MCF 10A (cell line): ENCODE data around the gene CCDC127. TPM values are rescaled to one million over a fixed set of nuclear protein-coding genes. Genes with fewer than 3 reads are reported as not detected.

Experiments used
- BruUV-seq: library from RNA; stranded (reverse); fragments of 400-500 nt; replicated peaks from 2 replicates; lab custom pipeline; 2021; lab: Mats Ljungman, UMichigan
- CTCF ChIA-PET: fragments of 300-600 bp; sonication (Branson Sonifier 250); formaldehyde crosslinking; extraction: SDS; loops from one replicate; lab custom pipeline; 2021; ENCODE audit warnings: antibody characterized with exemption, inconsistent platforms; lab: Yijun Ruan, JAX
- POLR2A ChIA-PET: fragments of 300-600, 350-650 bp; sonication (Branson Sonifier 250); formaldehyde crosslinking; extraction: SDS; loops from one replicate; lab custom pipeline; 2020; ENCODE audit warnings: antibody characterized with exemption, inconsistent platforms; lab: Yijun Ruan, JAX
- DNase-seq: peaks from one replicate; pipeline ENCODE4 v3.0.0-alpha.2; 2018; ENCODE audit not compliant: unreplicated experiment
- H3K27ac Mint-ChIP-seq: one replicate; pipeline ENCODE4 v1.8.0; 2022; ENCODE audit warnings: mild to moderate bottlenecking, low read depth, mixed read lengths; ENCODE audit not compliant: unreplicated experiment
- H3K27me3 Mint-ChIP-seq: one replicate; pipeline ENCODE4 v1.8.0; 2022; ENCODE audit warnings: mixed read lengths; ENCODE audit not compliant: insufficient read depth, unreplicated experiment
- H3K36me3 Mint-ChIP-seq: one replicate; pipeline ENCODE4 v1.8.0; 2022; ENCODE audit warnings: mild to moderate bottlenecking, moderate library complexity, mixed read lengths; ENCODE audit not compliant: insufficient read depth, unreplicated experiment
- H3K4me1 Mint-ChIP-seq: one replicate; pipeline ENCODE4 v1.8.0; 2022; ENCODE audit warnings: mixed read lengths; ENCODE audit not compliant: insufficient read depth, unreplicated experiment
- H3K4me3 Mint-ChIP-seq: one replicate; pipeline ENCODE4 v1.8.0; 2022; ENCODE audit warnings: mild to moderate bottlenecking, moderate library complexity, mixed read lengths; ENCODE audit not compliant: unreplicated experiment
- H3K9me3 Mint-ChIP-seq: one replicate; pipeline ENCODE4 v1.8.0; 2022; ENCODE audit warnings: mixed read lengths; ENCODE audit not compliant: unreplicated experiment
- intact Hi-C: fragments of 100-400 bp; cut with micrococcal nuclease; formaldehyde crosslinking; loops from 2 replicates; pipeline ENCODE4 v1.14.1; 2022
- total RNA-seq: library from RNA; stranded (reverse); gene quantifications from 2 replicates; pipeline ENCODE4 v1.2.3, GENCODE V29; 2022
- TF ChIP-seq, protein P1 (sequence below): fragments of 200-600 bp; IDR thresholded peaks from one replicate; pipeline ENCODE4 v1.8.0; 2022; ENCODE audit warnings: antibody characterized with exemption, mild to moderate bottlenecking; ENCODE audit not compliant: unreplicated experiment

CCDC127 gene
- total RNA-seq, 1 experiment from 2014 or later = 4.5 TPM

DNA sequence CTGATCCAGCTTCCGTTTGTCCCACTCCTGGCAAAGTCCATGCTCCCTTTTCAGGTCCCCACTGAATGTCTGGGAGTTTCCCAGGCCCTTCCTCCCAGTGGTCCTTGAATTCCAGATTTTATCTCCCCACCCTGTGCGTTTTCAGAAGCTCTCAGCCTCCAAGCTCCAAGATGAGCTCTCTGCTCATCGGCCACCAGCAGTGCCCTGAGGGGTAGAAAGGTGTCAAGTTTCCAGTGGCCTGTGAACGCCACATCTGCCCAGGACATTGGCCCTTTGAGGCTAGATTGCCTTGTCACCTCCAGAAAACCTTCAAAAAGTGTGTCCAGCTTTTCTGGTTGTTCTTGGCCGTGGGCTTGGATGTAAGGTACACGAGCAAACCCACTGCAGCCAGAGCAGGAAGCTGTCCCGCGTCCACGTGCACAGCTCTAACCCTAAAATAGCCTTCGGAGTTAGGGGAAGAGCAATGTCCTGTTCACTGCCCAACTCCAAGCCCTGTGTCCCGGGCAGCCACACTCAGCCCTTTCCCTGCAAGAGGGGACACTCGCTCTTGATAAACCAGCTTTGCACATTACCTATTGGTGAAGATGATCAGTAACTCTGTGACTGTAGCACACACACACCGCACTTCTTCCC lies 37.6 kb downstream of the CCDC127 start:
- Mint-ChIP-seq H3K27me3 (peaks cover 42% of the 10 kb centered on the region), H3K27ac (no peak overlapping the region), H3K9me3 (no peaks in the 10 kb centered on the region), H3K4me1 (no peaks in the 10 kb centered on the region), H3K4me3 (no peak overlapping the region), H3K36me3 (no peaks in the 10 kb centered on the region)
- DNase-seq = no peak
- ChIA-PET CTCF (no interaction called here), POLR2A (no interaction called here)
- TF ChIP-seq, protein P1, sequence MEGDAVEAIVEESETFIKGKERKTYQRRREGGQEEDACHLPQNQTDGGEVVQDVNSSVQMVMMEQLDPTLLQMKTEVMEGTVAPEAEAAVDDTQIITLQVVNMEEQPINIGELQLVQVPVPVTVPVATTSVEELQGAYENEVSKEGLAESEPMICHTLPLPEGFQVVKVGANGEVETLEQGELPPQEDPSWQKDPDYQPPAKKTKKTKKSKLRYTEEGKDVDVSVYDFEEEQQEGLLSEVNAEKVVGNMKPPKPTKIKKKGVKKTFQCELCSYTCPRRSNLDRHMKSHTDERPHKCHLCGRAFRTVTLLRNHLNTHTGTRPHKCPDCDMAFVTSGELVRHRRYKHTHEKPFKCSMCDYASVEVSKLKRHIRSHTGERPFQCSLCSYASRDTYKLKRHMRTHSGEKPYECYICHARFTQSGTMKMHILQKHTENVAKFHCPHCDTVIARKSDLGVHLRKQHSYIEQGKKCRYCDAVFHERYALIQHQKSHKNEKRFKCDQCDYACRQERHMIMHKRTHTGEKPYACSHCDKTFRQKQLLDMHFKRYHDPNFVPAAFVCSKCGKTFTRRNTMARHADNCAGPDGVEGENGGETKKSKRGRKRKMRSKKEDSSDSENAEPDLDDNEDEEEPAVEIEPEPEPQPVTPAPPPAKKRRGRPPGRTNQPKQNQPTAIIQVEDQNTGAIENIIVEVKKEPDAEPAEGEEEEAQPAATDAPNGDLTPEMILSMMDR = no peak
- BruUV-seq = no TSS peak
- intact Hi-C loops = no loop called here

- no peaks in the 10 kb centered on the region for H3K9me3 Mint-ChIP-seq
- POLR2A ChIA-PET = no interaction called here
- no peak overlapping the region for H3K4me3 Mint-ChIP-seq
- no peaks in the 10 kb centered on the region for H3K4me1 Mint-ChIP-seq
- no peaks in the 10 kb centered on the region for H3K36me3 Mint-ChIP-seq
- CTCF ChIA-PET = interaction anchor here (1.0 kb wide), 1 partner anchor 9 kb away, joined by 4 read pairs; no protein-coding TSS in a partner anchor
- no TSS peak for BruUV-seq
- TF ChIP-seq, protein P1 = no peak
- intact Hi-C loops = no loop called here
- H3K27me3 Mint-ChIP-seq = peaks cover 43% of the 10 kb centered on the region
- no peak overlapping the region for H3K27ac Mint-ChIP-seq
- no peak for DNase-seq
Observed at GRCh38 chr5:179401-179800, 38.6 kb downstream of the CCDC127 start.

DNA sequence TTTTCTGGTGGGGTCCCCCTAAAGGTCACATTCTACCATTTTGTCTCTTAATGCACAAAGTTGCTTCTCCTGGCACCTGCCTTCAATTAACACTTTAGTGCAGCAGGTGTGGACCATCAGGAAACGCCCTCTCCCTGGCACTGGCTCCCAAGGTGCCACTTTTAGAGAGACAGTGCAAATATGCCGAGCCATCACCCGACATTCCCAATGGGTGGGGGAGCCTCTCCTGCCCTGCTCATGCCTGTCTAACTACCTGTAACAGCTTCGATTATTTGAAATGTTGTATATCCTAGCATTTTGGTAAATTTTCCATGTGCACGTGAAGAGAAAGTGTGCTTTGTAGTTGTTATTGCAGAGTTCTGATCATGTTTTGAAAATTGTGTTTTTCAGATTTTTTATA lies 39.8 kb downstream of the CCDC127 start:
- CTCF ChIA-PET = no interaction called here
- Mint-ChIP-seq H3K36me3 (no peaks in the 10 kb centered on the region), H3K9me3 (no peaks in the 10 kb centered on the region), H3K4me1 (no peaks in the 10 kb centered on the region), H3K4me3 (no peak overlapping the region), H3K27ac (no peak overlapping the region), H3K27me3 (peaks cover 56% of the 10 kb centered on the region)
- intact Hi-C loops = no loop called here
- POLR2A ChIA-PET = no interaction called here
- no peak for DNase-seq
- BruUV-seq = no TSS peak
- TF ChIP-seq, protein P1 = no peak

DNA sequence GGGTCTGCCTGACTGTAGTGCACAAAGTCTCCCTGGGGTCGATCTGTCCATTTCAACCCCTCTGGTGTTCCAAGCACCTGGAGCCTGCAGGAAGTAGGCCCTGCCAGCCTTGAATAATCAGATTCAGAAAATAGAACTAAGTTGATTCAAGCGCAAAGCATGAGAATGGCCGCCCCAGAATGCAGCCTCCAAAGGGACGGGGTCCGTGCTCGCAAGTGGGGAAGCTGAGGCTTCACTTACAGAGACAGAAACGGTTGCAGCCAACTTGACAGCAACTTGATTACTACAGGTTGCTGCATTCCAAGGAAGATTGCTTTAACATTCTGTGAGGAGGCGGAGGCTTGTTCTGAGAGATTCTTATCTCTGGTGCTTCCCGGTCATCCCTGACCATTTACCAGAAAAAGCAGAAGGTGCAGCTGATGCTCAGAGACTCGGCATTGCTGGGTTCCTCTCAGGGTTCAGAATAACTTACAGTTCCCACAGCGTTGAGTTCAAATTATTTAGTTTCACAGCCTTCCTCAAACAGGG lies 41.6 kb downstream of the CCDC127 start:
- no peak for DNase-seq
- Mint-ChIP-seq H3K27ac (no peak overlapping the region), H3K4me3 (no peak overlapping the region), H3K36me3 (no peaks in the 10 kb centered on the region), H3K27me3 (peaks cover 63% of the 10 kb centered on the region), H3K4me1 (no peaks in the 10 kb centered on the region), H3K9me3 (no peaks in the 10 kb centered on the region)
- ChIA-PET POLR2A (no interaction called here), CTCF (interaction anchor here (1.4 kb wide), 1 partner anchor 12 kb away, joined by 3 read pairs; no protein-coding TSS in a partner anchor)
- no TSS peak for BruUV-seq
- intact Hi-C loops = no loop called here
- TF ChIP-seq, protein P1 = no peak
